Cerebellar nuclear complex (tissue), 1 donor: Measurements from ENCODE around the gene CTDP1.
A peak's percentile ranks its signal among the peaks of the same experiment; 100 is the strongest.

Source experiments
- DNase-seq, 2 experiments: peaks; one replicate each; lab custom pipeline; 2025; lab: John Stamatoyannopoulos, UW

The CTDP1 gene

GRCh38 chr18:79644666-79645057, 34.9 kb upstream of the CTDP1 start:
- no peak for DNase-seq

DNA sequence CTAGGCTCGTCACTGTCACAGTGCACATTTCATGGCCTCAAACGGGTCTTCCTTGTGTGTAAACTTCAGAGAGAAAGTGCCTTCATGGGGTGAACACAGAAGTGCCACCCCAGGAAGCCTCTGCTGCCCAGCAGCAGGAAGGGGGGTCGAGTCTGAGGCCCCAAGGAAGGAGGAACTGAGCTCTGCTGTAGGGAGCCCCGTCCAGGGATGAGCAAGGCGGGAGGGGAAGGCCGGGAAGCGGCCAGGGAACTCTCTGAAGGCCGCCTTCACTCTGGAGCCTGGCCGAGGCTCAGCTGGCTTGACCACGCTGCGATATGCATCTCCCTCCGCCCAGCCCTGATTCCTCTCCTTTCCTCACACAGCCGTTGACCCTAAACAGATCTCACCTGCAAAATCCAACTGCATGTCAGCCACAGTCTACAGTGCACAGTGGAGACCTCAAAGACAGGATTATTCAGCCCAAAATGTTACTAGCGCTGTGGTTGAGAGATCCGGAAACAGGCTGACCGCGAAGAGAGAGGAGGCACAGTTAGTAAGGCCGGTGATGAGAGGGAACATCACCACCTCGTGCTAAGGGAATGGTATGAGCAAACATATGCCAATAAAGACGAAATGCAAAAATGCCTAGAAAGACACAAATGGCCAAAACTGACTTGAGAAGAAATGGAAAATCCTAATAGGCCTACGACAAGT, 34.2 kb upstream of the CTDP1 start:
- DNase-seq: no peak

DNA sequence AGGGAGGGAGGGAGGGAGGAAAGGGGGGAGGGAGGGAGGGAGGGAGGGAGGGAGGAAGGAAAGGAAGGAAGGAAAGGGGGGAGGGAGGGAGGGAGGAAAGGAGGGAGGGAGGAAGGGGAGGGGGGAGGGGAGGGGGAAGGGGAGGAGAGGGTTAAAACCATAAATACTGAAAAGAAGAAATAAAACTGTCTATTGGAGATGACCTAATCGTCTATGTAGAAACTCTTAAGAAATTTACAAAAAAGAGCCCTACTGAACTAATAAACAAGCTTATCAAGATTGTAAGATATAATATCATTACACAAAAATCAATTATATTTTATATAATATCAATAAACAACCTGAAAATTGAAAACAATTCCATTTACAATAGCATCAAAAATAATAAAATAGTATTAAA, 32.3 kb upstream of the CTDP1 start:
- no peak for DNase-seq

- DNase-seq: no peak
Observed at GRCh38 chr18:79650959-79651358, 28.6 kb upstream of the CTDP1 start.

- DNase-seq: no peak
Observed at GRCh38 chr18:79657342-79657996, 22.1 kb upstream of the CTDP1 start.

DNA sequence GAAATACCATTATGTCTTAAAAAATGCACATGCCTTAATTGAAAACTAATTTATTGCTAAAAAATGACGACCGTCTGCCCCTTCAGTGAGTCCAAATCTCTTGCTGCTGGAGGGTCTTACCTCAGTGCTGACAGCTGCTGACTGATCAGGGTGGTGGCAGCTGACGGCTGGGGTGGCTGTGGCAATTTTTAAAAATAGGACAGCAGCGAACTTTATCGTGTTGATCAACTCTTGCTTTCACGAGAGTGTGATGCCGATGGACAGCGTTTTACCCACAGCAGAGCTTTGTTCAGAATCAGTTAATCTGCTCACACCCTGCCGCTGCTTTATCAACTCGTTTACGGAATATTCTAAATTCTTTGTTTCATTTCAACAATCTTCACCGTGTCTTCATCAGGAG, 21.2 kb upstream of the CTDP1 start:
- no peak for DNase-seq

- DNase-seq: no peak
Observed at GRCh38 chr18:79659733-79660132, 19.9 kb upstream of the CTDP1 start.

- DNase-seq: no peak
Observed at GRCh38 chr18:79662034-79662433, 17.6 kb upstream of the CTDP1 start.

- no peak for DNase-seq
Observed at GRCh38 chr18:79662439-79662838, 17.2 kb upstream of the CTDP1 start.

- DNase-seq: no peak
Observed at GRCh38 chr18:79664525-79665125, 15.0 kb upstream of the CTDP1 start.

- no peak for DNase-seq
Observed at GRCh38 chr18:79668203-79668602, 11.4 kb upstream of the CTDP1 start.

GRCh38 chr18:79672490-79673276, 6.9 kb upstream of the CTDP1 start:
- no peak for DNase-seq

DNA sequence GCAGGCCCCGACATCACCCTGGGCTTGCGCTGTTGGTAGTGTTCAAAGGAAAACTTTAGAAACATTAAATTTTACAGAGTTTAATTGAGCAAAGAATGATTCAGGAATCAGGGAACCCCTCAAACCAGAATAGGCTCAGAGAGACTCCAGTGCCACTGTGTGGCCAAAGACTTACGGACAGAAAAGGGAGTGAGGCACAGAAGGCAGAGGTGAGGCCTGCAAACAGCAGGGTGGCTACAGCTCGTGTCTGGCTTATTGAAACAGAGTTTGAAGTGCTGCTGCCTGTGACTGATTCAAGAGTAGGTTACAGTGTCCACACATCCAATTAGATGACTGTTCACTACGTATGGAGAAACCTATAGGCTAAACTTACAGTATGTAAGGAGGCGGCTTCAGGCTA, 2.4 kb upstream of the CTDP1 start:
- no peak for DNase-seq

DNA sequence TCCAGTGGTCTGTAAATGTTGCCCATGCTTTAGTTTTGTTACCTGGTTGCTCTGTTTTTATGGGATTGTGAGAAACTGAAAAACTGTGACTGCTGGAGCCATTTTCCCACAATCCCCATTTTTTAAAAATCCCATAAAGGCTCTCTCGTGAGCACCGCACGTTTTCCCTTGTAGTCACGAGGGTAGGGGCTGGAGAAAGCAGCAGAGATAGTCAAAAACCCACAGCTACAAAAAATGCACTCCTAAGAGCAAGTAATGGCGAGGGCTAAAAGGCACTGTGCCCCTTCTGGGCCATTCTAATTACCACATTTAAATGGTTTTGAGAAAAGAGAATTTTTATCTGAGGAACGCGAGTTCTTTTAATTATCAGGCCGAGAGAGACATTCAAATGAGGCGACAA, 1.8 kb upstream of the CTDP1 start:
- DNase-seq: no peak

GRCh38 chr18:79678665-79679551, 695 bp upstream of the CTDP1 start:
- DNase-seq: peak; percentile 87 to 98

DNA sequence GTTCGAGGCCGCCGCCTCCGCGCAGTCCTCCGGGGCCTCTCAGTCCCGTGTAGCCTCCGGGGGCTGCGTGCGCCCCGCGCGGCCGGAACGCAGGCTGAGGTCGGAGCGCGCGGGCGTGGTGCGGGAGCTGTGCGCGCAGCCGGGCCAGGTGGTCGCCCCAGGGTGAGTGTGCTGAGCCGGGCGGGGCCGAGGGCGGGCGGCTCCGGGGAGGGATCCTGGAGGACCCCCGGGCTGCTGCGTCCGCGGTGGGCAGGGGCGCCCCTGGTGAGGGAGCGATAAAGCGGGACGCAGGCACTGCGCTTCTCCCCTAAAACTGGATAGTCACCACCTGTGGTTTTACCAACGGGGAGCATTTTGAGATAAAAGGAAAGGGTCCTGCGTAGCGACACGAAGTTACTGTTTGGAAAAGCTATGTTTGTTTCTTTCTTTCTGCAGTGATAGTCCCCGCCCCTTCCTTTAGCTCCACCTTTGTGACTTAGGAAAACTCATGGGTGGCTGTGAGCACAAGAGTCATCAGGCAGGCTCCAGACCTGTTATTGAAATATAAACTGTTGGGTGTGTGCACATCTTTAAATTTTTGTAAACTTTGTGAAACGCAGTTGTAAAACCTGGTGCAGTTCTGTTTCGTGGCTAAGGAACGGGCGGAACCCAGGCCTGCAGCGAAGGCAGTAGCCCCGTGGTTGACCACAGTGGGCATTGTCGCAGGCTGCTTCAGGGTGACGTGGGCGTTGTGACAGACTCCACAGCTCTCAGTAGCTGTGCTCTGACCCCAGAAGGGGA, 687 bp downstream of the CTDP1 start:
- no peak for DNase-seq

GRCh38 chr18:79680891-79681339, 1.3 kb downstream of the CTDP1 start:
- no peak for DNase-seq

DNA sequence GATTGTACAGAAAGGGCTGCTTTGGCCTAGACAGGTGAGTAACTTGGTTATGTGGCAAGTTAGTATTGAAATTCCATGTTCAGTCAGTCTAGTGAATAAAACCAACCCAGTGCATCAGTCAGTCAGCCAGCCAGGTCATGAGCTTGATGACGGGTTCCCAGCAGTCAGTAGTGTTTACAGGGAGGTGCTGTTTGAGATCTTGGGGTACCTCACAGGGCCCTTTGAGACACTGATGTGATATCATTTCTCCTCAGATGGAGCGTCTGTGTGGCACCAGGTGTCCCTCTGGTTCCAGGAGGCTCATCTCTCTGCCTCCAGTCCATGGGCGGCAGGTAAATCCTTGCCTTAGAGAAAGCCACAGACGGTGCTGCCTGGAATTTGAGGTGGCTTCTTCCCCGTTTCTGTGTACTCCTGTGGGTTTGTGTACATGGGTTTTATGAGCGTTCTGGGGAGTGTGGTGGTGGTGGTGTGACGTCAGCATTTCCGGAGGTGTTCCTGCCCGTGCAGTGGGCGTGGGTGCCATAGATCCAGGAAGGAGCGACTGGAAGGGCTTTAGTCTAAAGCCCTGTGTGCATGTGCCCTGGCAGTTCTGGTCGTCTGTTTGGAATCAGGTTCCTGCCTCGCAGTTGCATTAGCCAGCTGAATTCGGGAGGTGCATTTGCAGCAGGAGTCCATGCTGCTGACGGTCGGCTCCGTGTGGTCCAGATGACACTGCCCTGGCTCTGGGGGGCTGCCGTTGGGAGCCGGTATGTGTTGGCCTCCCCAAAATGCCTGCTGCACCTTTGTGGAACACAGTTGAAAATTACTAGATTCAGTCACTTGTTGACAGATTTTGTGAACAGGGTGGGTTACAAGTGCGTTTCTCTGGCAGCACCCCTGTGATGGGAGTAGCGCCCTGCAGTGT, 2.1 kb downstream of the CTDP1 start:
- DNase-seq: no peak

DNA sequence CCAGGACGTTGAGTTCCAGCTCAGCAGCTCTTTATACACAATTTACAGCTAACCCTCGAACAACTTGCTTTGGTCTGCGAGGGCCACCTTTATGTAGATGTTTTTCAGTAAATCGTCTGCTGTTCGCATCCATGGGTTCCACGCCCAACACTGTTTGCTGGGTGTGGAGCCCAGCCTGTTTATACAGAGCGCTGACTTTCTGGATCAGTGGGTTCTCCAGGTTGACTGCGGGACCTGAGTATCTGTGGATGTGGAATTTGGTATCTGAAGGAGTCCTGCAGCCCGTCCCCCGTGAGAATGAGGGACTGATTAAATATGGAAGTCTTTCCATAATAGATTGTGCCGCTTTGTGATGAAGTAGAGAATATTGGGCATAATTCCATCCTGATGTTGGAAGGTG, 2.9 kb downstream of the CTDP1 start:
- no peak for DNase-seq
